Suprapubic skin (tissue), 4 donors: ENCODE data around the gene VAT1L. TPM values are rescaled to one million over a fixed set of nuclear protein-coding genes. Genes with fewer than 3 reads are reported as not detected.

Source experiments
- DNase-seq, 2 donors: peaks; one replicate each; pipeline ENCODE4 v3.0.0-alpha.2; 2019; ENCODE audit warnings: low spot score in 2 of 2
- H3K27ac ChIP-seq: fragments of 200-600 bp; sonication (generic); one replicate; pipeline ENCODE4 v1.5.1; 2019
- H3K27me3 ChIP-seq: fragments of 200-600 bp; sonication (generic); one replicate; pipeline ENCODE4 v1.5.1; 2019
- H3K36me3 ChIP-seq: fragments of 200-600 bp; sonication (generic); one replicate; pipeline ENCODE4 v1.5.1; 2019
- H3K4me1 ChIP-seq: fragments of 200-600 bp; sonication (generic); one replicate; pipeline ENCODE4 v1.5.1; 2019
- H3K4me3 ChIP-seq: fragments of 200-600 bp; sonication (generic); one replicate; pipeline ENCODE4 v1.5.1; 2019; ENCODE audit warnings: mild to moderate bottlenecking
- H3K9me3 ChIP-seq: fragments of 200-600 bp; sonication (generic); one replicate; pipeline ENCODE4 v1.5.1; 2019
- CTCF ChIP-seq, 2 donors: fragments of 200-600 bp in 1 of 2; fragments of 450-650 bp in 1 of 2; sonication (generic) in 1 of 2; IDR thresholded peaks; one replicate each; pipeline ENCODE4 v1.5.1; 2016 to 2019; ENCODE audit warnings: antibody characterized with exemption in 2 of 2, mild to moderate bottlenecking in 1 of 2, moderate library complexity in 1 of 2
- EP300 ChIP-seq: sonication (generic); formaldehyde crosslinking; IDR thresholded peaks from one replicate; pipeline ENCODE4 v1.6.1; 2017; ENCODE audit warnings: antibody characterized with exemption
- POLR2A ChIP-seq, 2 donors: fragments of 450-650 bp; IDR thresholded peaks; one replicate each; pipeline ENCODE4 v1.6.1; 2017; ENCODE audit warnings: antibody characterized with exemption in 2 of 2, mild to moderate bottlenecking in 2 of 2, moderate library complexity in 2 of 2
- POLR2AphosphoS5 ChIP-seq, 3 donors: sonication (generic); formaldehyde crosslinking; IDR thresholded peaks; one replicate each; pipeline ENCODE4 v1.6.1; 2017; ENCODE audit warnings: antibody characterized with exemption in 3 of 3
- WGBS: methylation state at CpG from one replicate; pipeline ENCODE4 v1.1.5; 2018; 5-methylcytosine and 5-hydroxymethylcytosine counted together
- total RNA-seq, 4 donors: library from RNA; depleted of rRNA; stranded (reverse); fragments of >200 nt; gene quantifications; one replicate each; pipeline ENCODE4 v1.1.0, GENCODE V29; 2016

Gene VAT1L
- total RNA-seq, 4 donors from 2014 or later = 0.15 TPM; not detected in 3

DNA sequence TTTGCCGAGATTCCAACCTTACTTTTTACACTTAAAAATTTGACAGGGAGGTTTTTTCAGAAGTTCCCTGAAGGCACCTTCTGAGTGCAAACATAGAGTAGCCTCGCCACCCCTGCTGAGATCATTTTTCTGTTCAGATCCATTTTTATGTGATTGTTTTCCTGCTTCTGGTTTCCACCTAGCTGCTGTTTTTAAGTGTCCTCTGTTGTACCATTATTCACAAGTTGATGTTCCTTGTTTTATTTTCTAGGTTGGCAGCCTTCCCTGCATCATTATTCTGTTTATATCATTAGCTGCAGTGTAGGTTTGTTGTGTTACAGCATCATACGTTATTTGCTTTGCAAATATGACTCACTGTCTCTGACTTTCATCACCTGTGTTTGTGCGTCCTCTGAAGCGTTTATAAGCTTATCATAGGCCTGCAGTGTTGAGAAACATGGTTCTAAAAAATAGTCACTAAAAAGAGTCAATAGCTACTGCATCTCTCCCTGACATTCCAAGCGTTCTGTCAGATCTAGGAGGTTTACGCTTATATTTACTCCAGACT is 117.1 kb downstream of the VAT1L start:
- 64% methylated on average over 7 of the region's 7 CpGs for WGBS
- TF ChIP-seq POLR2A (IDR thresholded peaks at IDR 0.05) = no peak
- no peak for TF ChIP-seq CTCF (IDR thresholded peaks at IDR 0.05)
- TF ChIP-seq EP300 = no peak
- no peak for TF ChIP-seq POLR2AphosphoS5 (IDR thresholded peaks at IDR 0.05)

DNA sequence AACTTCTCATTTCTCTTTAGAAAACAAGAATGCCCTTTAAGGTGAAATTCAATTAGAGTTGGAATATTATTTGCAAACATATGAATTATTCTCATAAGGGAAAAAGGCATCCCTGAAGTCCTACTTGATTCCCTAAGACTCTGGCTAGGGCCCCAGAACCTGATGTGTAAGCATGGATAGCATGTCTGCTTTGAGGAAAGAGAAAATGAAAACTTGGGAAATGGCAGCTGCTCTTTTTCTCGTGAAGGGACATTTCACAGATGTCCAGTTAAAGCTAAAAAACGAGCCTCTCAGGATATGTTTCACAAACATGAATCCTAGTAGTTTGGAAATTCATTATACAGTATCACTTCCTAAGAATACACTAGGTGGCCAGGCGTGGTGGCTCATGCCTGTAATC is 121.7 kb downstream of the VAT1L start:
- 74% methylated on average over 3 of the region's 3 CpGs for WGBS

More for the DNA sequence above, 117.1 kb downstream of the VAT1L start:
- Histone ChIP-seq H3K9me3 (no peaks in the 10 kb centered on the region), H3K27ac (no peak overlapping the region), H3K36me3 (no peaks in the 10 kb centered on the region), H3K4me1 (no peaks in the 10 kb centered on the region), H3K4me3 (no peak overlapping the region), H3K27me3 (peaks cover 3% of the 10 kb centered on the region)
- no peak for DNase-seq

DNA sequence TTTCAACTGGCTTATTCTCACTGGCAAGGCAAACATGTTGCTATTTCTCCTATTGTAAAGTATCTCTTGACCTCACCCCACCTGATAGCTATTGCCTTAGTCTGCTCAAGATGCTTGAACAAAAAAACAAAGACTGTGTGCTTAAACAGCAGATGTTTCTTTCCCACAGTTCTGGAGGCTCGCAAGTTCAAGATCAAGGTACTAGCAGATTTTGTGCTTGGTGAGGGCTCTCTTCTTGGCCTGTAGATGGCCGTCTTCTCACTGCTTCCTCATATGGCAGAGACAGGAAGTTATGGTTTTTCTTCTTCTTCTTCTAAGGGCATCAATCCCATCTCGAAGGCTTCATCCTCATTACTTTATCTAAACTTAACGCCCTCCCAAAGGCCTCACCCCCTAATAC is 124.3 kb downstream of the VAT1L start:
- no peaks in the 10 kb centered on the region for H3K36me3 ChIP-seq
- DNase-seq = no peak
- WGBS = 84% methylated on average over 4 of the region's 4 CpGs
- H3K27ac ChIP-seq = no peak overlapping the region
- peaks cover 4% of the 10 kb centered on the region for H3K27me3 ChIP-seq
- TF ChIP-seq CTCF (IDR thresholded peaks at IDR 0.05) (no peak), POLR2A (IDR thresholded peaks at IDR 0.05) (no peak), POLR2AphosphoS5 (IDR thresholded peaks at IDR 0.05) (no peak), EP300 (no peak)
- no peaks in the 10 kb centered on the region for H3K9me3 ChIP-seq
- H3K4me3 ChIP-seq = no peak overlapping the region
- H3K4me1 ChIP-seq = no peaks in the 10 kb centered on the region

More for the DNA sequence above, 121.7 kb downstream of the VAT1L start:
- TF ChIP-seq CTCF (IDR thresholded peaks at IDR 0.05) (no peak), EP300 (no peak), POLR2A (IDR thresholded peaks at IDR 0.05) (no peak), POLR2AphosphoS5 (IDR thresholded peaks at IDR 0.05) (no peak)
- Histone ChIP-seq H3K36me3 (no peaks in the 10 kb centered on the region), H3K9me3 (no peaks in the 10 kb centered on the region), H3K27ac (no peak overlapping the region), H3K27me3 (peaks cover 3% of the 10 kb centered on the region), H3K4me1 (no peaks in the 10 kb centered on the region), H3K4me3 (no peak overlapping the region)
- DNase-seq = no peak

- DNase-seq = no peak
- TF ChIP-seq POLR2A (IDR thresholded peaks at IDR 0.05) = no peak
- no peak for TF ChIP-seq EP300
- no peak for TF ChIP-seq POLR2AphosphoS5 (IDR thresholded peaks at IDR 0.05)
- no peak for TF ChIP-seq CTCF (IDR thresholded peaks at IDR 0.05)
- H3K27me3 ChIP-seq = peaks cover 4% of the 10 kb centered on the region
- H3K4me3 ChIP-seq = no peak overlapping the region
- H3K4me1 ChIP-seq = no peaks in the 10 kb centered on the region
- H3K27ac ChIP-seq = no peak overlapping the region
- no peaks in the 10 kb centered on the region for H3K36me3 ChIP-seq
- H3K9me3 ChIP-seq = no peaks in the 10 kb centered on the region
- 57% methylated on average over 2 of the region's 2 CpGs for WGBS
These were observed 125.4 kb downstream of the VAT1L start for GRCh38 chr16:77913738-77914253.

GRCh38 chr16:77916111-77916510 is 127.7 kb downstream of the VAT1L start:
- Histone ChIP-seq H3K27me3 (peaks cover 10% of the 10 kb centered on the region), H3K36me3 (no peaks in the 10 kb centered on the region), H3K4me1 (no peaks in the 10 kb centered on the region), H3K4me3 (no peak overlapping the region), H3K27ac (no peak overlapping the region), H3K9me3 (no peaks in the 10 kb centered on the region)
- WGBS = 95% methylated on average over 9 of the region's 9 CpGs
- no peak for DNase-seq
- TF ChIP-seq POLR2AphosphoS5 (IDR thresholded peaks at IDR 0.05) = no peak
- no peak for TF ChIP-seq EP300
- TF ChIP-seq POLR2A (IDR thresholded peaks at IDR 0.05) = no peak
- TF ChIP-seq CTCF (IDR thresholded peaks at IDR 0.05) = no peak
